Epithelial cell of proximal tubule (primary cell): ENCODE measurements around the gene NECAP2. TPM values are rescaled to one million over a fixed set of nuclear protein-coding genes. Genes with fewer than 3 reads are reported as not detected.
A peak's percentile ranks its signal among the peaks of the same experiment; 100 is the strongest.
"Not testable (repeated sequence)": the region's sequence is repeated elsewhere in the genome, so short reads cannot be mapped to it uniquely, and the experiment has no call there.

Experiments used
- DNase-seq: peaks from one replicate; pipeline ENCODE4 v3.0.0-alpha.2; 2011; ENCODE audit warnings: low read depth
- H3K4me3 ChIP-seq: 2 replicates; pipeline ENCODE4 v1.5.1; 2011; ENCODE audit warnings: low read depth, mild to moderate bottlenecking, low read length
- CTCF ChIP-seq: conservative IDR thresholded peaks from 2 replicates; pipeline ENCODE4 v1.5.1; 2012; ENCODE audit warnings: low read depth, mild to moderate bottlenecking, low read length
- total RNA-seq: library from RNA; depleted of rRNA; stranded (reverse); fragments of >200 nt; gene quantifications from 2 replicates; pipeline ENCODE4 v1.2.3, GENCODE V29; 2015

Gene NECAP2
- total RNA-seq, 1 donor from 2014 or later = 131 TPM

GRCh38 chr1:16474891-16475290, 34.4 kb downstream of the NECAP2 start:
- DNase-seq, H3K4me3 ChIP-seq: not testable (repeated sequence)
- TF ChIP-seq CTCF = peak; percentile 8

GRCh38 chr1:16475771-16476770, 35.5 kb downstream of the NECAP2 start:
- DNase-seq, H3K4me3 ChIP-seq: not testable (repeated sequence)

- DNase-seq = no peak
- H3K4me3 ChIP-seq = no peak overlapping the region
- TF ChIP-seq CTCF = no peak
Observed at GRCh38 chr1:16478091-16478490, 37.6 kb downstream of the NECAP2 start.

GRCh38 chr1:16483146-16483545, 42.6 kb downstream of the NECAP2 start:
- not testable (repeated sequence) for H3K4me3 ChIP-seq, DNase-seq

GRCh38 chr1:16483639-16484500, 43.3 kb downstream of the NECAP2 start:
- not testable (repeated sequence) for DNase-seq, H3K4me3 ChIP-seq

- no peak for DNase-seq
- no peak for TF ChIP-seq CTCF
- H3K4me3 ChIP-seq = no peak overlapping the region
Observed at GRCh38 chr1:16484501-16484835, 43.9 kb downstream of the NECAP2 start.

- H3K4me3 ChIP-seq = no peak overlapping the region
- DNase-seq = no peak
- no peak for TF ChIP-seq CTCF
Observed at GRCh38 chr1:16484931-16485330, 44.4 kb downstream of the NECAP2 start.

- not testable (repeated sequence) for DNase-seq, H3K4me3 ChIP-seq
Observed at GRCh38 chr1:16486316-16486715, 45.8 kb downstream of the NECAP2 start.

- DNase-seq, H3K4me3 ChIP-seq: not testable (repeated sequence)
Observed at GRCh38 chr1:16487011-16487410, 46.5 kb downstream of the NECAP2 start.

GRCh38 chr1:16489195-16489880, 48.8 kb downstream of the NECAP2 start:
- not testable (repeated sequence) for H3K4me3 ChIP-seq, DNase-seq
